H9 (cell line): Measurements from ENCODE around the gene ABR. TPM values are rescaled to one million over a fixed set of nuclear protein-coding genes. Genes with fewer than 3 reads are reported as not detected.
A peak's percentile ranks its signal among the peaks of the same experiment; 100 is the strongest.

Experiments
- DNase-seq: peaks from one replicate; pipeline ENCODE4 v3.0.0-alpha.2; 2017
- H2AFZ ChIP-seq: one replicate; pipeline ENCODE4 v1.6.1; 2013; ENCODE audit warnings: mild to moderate bottlenecking, low read length, control low read depth, moderate library complexity
- H2AK5ac ChIP-seq: 2 replicates; pipeline ENCODE4 v1.6.1; 2013; ENCODE audit warnings: low read length, control low read depth, mixed read lengths; ENCODE audit not compliant: insufficient read length
- H2BK120ac ChIP-seq: one replicate; pipeline ENCODE4 v1.6.1; 2013; ENCODE audit warnings: low read depth, mild to moderate bottlenecking, low read length, control low read depth, inconsistent platforms; ENCODE audit not compliant: poor library complexity, severe bottlenecking
- H2BK12ac ChIP-seq: 2 replicates; pipeline ENCODE4 v1.6.1; 2013; ENCODE audit warnings: low read length, control low read depth, mixed read lengths, low read depth; ENCODE audit not compliant: insufficient read length
- H2BK15ac ChIP-seq: 2 replicates; pipeline ENCODE4 v1.6.1; 2013; ENCODE audit warnings: low read depth, low read length, control low read depth
- H2BK20ac ChIP-seq: one replicate; pipeline ENCODE4 v1.6.1; 2013; ENCODE audit warnings: low read depth, mild to moderate bottlenecking, low read length, control low read depth, inconsistent platforms; ENCODE audit not compliant: poor library complexity, severe bottlenecking
- H2BK5ac ChIP-seq: 2 replicates; pipeline ENCODE4 v1.6.1; 2013; ENCODE audit warnings: low read length, control low read depth, mixed read lengths; ENCODE audit not compliant: insufficient read length
- H3K14ac ChIP-seq: 2 replicates; pipeline ENCODE4 v1.6.1; 2013; ENCODE audit warnings: low read length, control low read depth; ENCODE audit not compliant: insufficient read depth
- H3K18ac ChIP-seq: 2 replicates; pipeline ENCODE4 v1.6.1; 2013; ENCODE audit warnings: low read depth, mild to moderate bottlenecking, mixed read lengths, low read length, control low read depth; ENCODE audit not compliant: insufficient read length
- H3K23ac ChIP-seq: 2 replicates; pipeline ENCODE4 v1.6.1; 2013; ENCODE audit warnings: low read length, control low read depth, mixed read lengths, low read depth; ENCODE audit not compliant: insufficient read length
- H3K23me2 ChIP-seq: 2 replicates; pipeline ENCODE4 v1.6.1; 2013; ENCODE audit warnings: low read depth, mild to moderate bottlenecking, mixed read lengths, low read length, control low read depth; ENCODE audit not compliant: insufficient read length, poor library complexity, severe bottlenecking
- H3K27ac ChIP-seq: 2 replicates; pipeline ENCODE4 v1.5.1; 2013; ENCODE audit warnings: low read length, control low read depth, mixed read lengths, low read depth; ENCODE audit not compliant: insufficient read length
- H3K27me3 ChIP-seq: 2 replicates; pipeline ENCODE4 v1.6.1; 2013; ENCODE audit warnings: low read length, control low read depth, inconsistent platforms; ENCODE audit not compliant: insufficient read depth
- H3K4ac ChIP-seq: 2 replicates; pipeline ENCODE4 v1.6.1; 2013; ENCODE audit warnings: low read depth, mild to moderate bottlenecking, control low read depth, inconsistent platforms, low read length, moderate library complexity
- H3K4me1 ChIP-seq: 2 replicates; pipeline ENCODE4 v1.6.1; 2013; ENCODE audit warnings: low read length, control low read depth, inconsistent platforms; ENCODE audit not compliant: insufficient read depth
- H3K4me2 ChIP-seq: 2 replicates; pipeline ENCODE4 v1.6.1; 2013; ENCODE audit warnings: low read length, control low read depth, mixed read lengths; ENCODE audit not compliant: insufficient read length, insufficient read depth
- H3K56ac ChIP-seq: 2 replicates; pipeline ENCODE4 v1.6.1; 2013; ENCODE audit warnings: low read depth, mild to moderate bottlenecking, mixed read lengths, low read length, control low read depth; ENCODE audit not compliant: insufficient read length
- H3K79me1 ChIP-seq: 2 replicates; pipeline ENCODE4 v1.6.1; 2013; ENCODE audit warnings: low read depth, mild to moderate bottlenecking, moderate library complexity, low read length, control low read depth, inconsistent platforms; ENCODE audit not compliant: insufficient read depth, poor library complexity, severe bottlenecking
- H3K79me2 ChIP-seq: 2 replicates; pipeline ENCODE4 v1.6.1; 2013; ENCODE audit warnings: low read length, control low read depth, inconsistent platforms; ENCODE audit not compliant: insufficient read depth
- H3K9ac ChIP-seq: 2 replicates; pipeline ENCODE4 v1.6.1; 2013; ENCODE audit warnings: low read length, control low read depth, mixed read lengths; ENCODE audit not compliant: insufficient read length; ENCODE audit errors: extremely low read depth
- H3K9me3 ChIP-seq: one replicate; pipeline ENCODE4 v1.6.1; 2013; ENCODE audit warnings: low read depth, low read length, inconsistent platforms; ENCODE audit not compliant: control insufficient read depth
- H3T11ph ChIP-seq: one replicate; pipeline ENCODE4 v1.6.1; 2013; ENCODE audit warnings: mild to moderate bottlenecking, low read length, control low read depth, inconsistent platforms
- H4K20me1 ChIP-seq: one replicate; pipeline ENCODE4 v1.6.1; 2013; ENCODE audit not compliant: control insufficient read depth, insufficient read length, insufficient read depth
- H4K5ac ChIP-seq: 2 replicates; pipeline ENCODE4 v1.6.1; 2013; ENCODE audit warnings: low read depth, mild to moderate bottlenecking, mixed read lengths, low read length, control low read depth; ENCODE audit not compliant: insufficient read length
- H4K8ac ChIP-seq: replicated peaks from 2 replicates; pipeline ENCODE4 v1.6.1; 2013; ENCODE audit warnings: low read length, control low read depth, mixed read lengths, low read depth; ENCODE audit not compliant: insufficient read length
- H4K91ac ChIP-seq: 2 replicates; pipeline ENCODE4 v1.6.1; 2013; ENCODE audit warnings: low read depth, mild to moderate bottlenecking, moderate library complexity, mixed read lengths, low read length, control low read depth; ENCODE audit not compliant: insufficient read length
- H3K27ac Mint-ChIP-seq, 3 experiments: 2 replicates in 2 of 3; 3 replicates in 1 of 3; pipeline ENCODE4 v1.8.0; 2020 to 2021; ENCODE audit warnings: mixed read lengths in 3 of 3, mild to moderate bottlenecking in 1 of 3, moderate library complexity in 1 of 3
- H3K27me3 Mint-ChIP-seq: 2 replicates; pipeline ENCODE4 v1.8.0; 2021; ENCODE audit warnings: low read depth, mild to moderate bottlenecking, moderate library complexity, mixed read lengths
- H3K36me3 Mint-ChIP-seq, 3 experiments: 2 replicates in 2 of 3; 3 replicates in 1 of 3; pipeline ENCODE4 v1.8.0; 2020 to 2021; ENCODE audit warnings: low read depth in 3 of 3, mixed read lengths in 3 of 3; ENCODE audit not compliant: insufficient read depth in 1 of 3
- H3K4me1 Mint-ChIP-seq, 2 experiments: 2 replicates each; pipeline ENCODE4 v1.8.0; 2020; ENCODE audit warnings: mixed read lengths in 2 of 2
- H3K4me3 Mint-ChIP-seq, 2 experiments: 2 replicates in 1 of 2; 3 replicates in 1 of 2; pipeline ENCODE4 v1.8.0; 2020 to 2021; ENCODE audit warnings: mild to moderate bottlenecking in 2 of 2, mixed read lengths in 2 of 2, moderate library complexity in 1 of 2
- H3K9me3 Mint-ChIP-seq, 2 experiments: 2 replicates in 1 of 2; 3 replicates in 1 of 2; pipeline ENCODE4 v1.8.0; 2020; ENCODE audit warnings: mild to moderate bottlenecking in 2 of 2, mixed read lengths in 2 of 2, moderate library complexity in 1 of 2
- CTCF ChIP-seq: fragments of 200-600 bp; sonication (generic); conservative IDR thresholded peaks from 3 replicates; pipeline ENCODE4 v1.8.0; 2021; ENCODE audit warnings: antibody characterized with exemption, mild to moderate bottlenecking
- WGBS: extraction: QIAGEN DNeasy Blood & Tissue Kit; methylation state at CpG from one replicate; pipeline ENCODE4 v1.1.7; 2013; ENCODE audit warnings: missing lambda C conversion rate, low lambda C conversion rate, mixed read lengths; ENCODE audit not compliant: insufficient read length; ENCODE audit errors: extremely low coverage; 5-methylcytosine and 5-hydroxymethylcytosine counted together
- total RNA-seq: library from RNA; stranded (reverse); gene quantifications from 2 replicates; pipeline ENCODE4 v1.2.1, GENCODE V29; 2021

Gene ABR
- total RNA-seq, 1 experiment from 2014 or later, result 34.7 TPM

GRCh38 chr17:1166276-1166675, 13.5 kb downstream of the ABR start:
- no peak overlapping the region for H3T11ph ChIP-seq
- no CpG with 5 or more reads among the region's 11 CpGs for WGBS
- H2BK20ac ChIP-seq, result no peak overlapping the region
- H3K14ac ChIP-seq, result 0 out of 2 replicates have a peak overlapping the region, but pooled peaks have one; percentile 16
- H2BK12ac ChIP-seq, result no peak overlapping the region
- no peak overlapping the region for H3K18ac ChIP-seq
- no peaks in the 10 kb centered on the region for H3K79me1 ChIP-seq
- H4K91ac ChIP-seq, result no peak overlapping the region
- no peak overlapping the region for H3K4ac ChIP-seq
- no peak overlapping the region for H2AFZ ChIP-seq
- Mint-ChIP-seq H3K27me3 (no peaks in the 10 kb centered on the region; the same call in 1 of the 2 replicates), H3K4me1 (no peaks in the 10 kb centered on the region; a peak in 1 of 4 replicates), H3K9me3 (no peaks in the 10 kb centered on the region), H3K4me3 (no peak overlapping the region), H3K27ac (no peak overlapping the region), H3K36me3 (peaks cover 0 to 4% (median 3%) of the 10 kb centered on the region in 3 experiments; a peak in 2 of 7 replicates)
- DNase-seq, result no peak
- no peak overlapping the region for H4K8ac ChIP-seq
- no peaks in the 10 kb centered on the region for H3K9me3 ChIP-seq
- TF ChIP-seq CTCF, result no peak
- no peak overlapping the region for H3K9ac ChIP-seq
- H4K20me1 ChIP-seq, result no peaks in the 10 kb centered on the region
- no peak overlapping the region for H4K5ac ChIP-seq
- no peak overlapping the region for H2AK5ac ChIP-seq
- no peaks in the 10 kb centered on the region for H3K79me2 ChIP-seq
- H3K56ac ChIP-seq, result no peak overlapping the region
- no peaks in the 10 kb centered on the region for H3K23me2 ChIP-seq
- no peak overlapping the region for H3K23ac ChIP-seq
- no peak overlapping the region for H3K27ac ChIP-seq
- no peak overlapping the region for H2BK5ac ChIP-seq
- H2BK120ac ChIP-seq, result no peak overlapping the region
- H3K4me2 ChIP-seq, result no peak overlapping the region
- no peaks in the 10 kb centered on the region for H3K4me1 ChIP-seq
- H2BK15ac ChIP-seq, result peak overlapping the region; percentile 83; the same call in 1 of the 2 replicates
- no peaks in the 10 kb centered on the region for H3K27me3 ChIP-seq
